Fibroblast of villous mesenchyme (primary cell): ENCODE results near the gene RNF187. TPM values are rescaled to one million over a fixed set of nuclear protein-coding genes. Genes with fewer than 3 reads are reported as not detected.

Experiments
- DNase-seq: peaks from one replicate; pipeline ENCODE4 v3.0.0-alpha.2; 2010; ENCODE audit warnings: low read depth
- H3K4me3 ChIP-seq: 2 replicates; pipeline ENCODE4 v1.5.1; 2011; ENCODE audit warnings: low read depth, mild to moderate bottlenecking, low read length
- total RNA-seq: library from RNA; depleted of rRNA; stranded (reverse); fragments of >200 nt; gene quantifications from 2 replicates; pipeline ENCODE4 v1.2.3, GENCODE V29; 2012
- TF ChIP-seq, protein P1 (sequence below): IDR thresholded peaks from 2 replicates; pipeline ENCODE4 v1.5.1; 2012; ENCODE audit warnings: low read depth, mild to moderate bottlenecking, low read length; ENCODE audit not compliant: insufficient read depth

RNF187 gene
- total RNA-seq, 1 donor, result 41.9 TPM

DNA sequence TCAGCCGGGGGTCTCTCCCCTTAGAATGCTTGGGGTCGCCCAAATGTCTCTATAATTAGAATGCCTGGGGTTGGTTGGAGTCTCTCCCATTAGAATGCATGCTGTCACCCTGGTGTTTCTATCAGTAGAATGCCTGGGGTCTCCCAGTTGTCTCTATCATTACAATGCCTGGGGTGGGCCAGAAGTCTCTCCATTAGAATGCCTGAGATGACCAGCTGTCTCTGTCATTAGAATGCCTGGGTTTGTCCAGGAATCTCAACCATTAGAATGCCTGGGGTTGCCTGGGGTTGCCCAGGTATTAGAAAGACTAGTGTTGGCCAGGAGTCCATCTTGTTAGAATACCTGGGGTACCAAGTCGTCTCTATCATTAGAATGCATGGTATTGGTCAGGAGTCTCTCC lies 51.6 kb downstream of the RNF187 start:
- no peak overlapping the region for H3K4me3 ChIP-seq
- TF ChIP-seq, protein P1, sequence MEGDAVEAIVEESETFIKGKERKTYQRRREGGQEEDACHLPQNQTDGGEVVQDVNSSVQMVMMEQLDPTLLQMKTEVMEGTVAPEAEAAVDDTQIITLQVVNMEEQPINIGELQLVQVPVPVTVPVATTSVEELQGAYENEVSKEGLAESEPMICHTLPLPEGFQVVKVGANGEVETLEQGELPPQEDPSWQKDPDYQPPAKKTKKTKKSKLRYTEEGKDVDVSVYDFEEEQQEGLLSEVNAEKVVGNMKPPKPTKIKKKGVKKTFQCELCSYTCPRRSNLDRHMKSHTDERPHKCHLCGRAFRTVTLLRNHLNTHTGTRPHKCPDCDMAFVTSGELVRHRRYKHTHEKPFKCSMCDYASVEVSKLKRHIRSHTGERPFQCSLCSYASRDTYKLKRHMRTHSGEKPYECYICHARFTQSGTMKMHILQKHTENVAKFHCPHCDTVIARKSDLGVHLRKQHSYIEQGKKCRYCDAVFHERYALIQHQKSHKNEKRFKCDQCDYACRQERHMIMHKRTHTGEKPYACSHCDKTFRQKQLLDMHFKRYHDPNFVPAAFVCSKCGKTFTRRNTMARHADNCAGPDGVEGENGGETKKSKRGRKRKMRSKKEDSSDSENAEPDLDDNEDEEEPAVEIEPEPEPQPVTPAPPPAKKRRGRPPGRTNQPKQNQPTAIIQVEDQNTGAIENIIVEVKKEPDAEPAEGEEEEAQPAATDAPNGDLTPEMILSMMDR, result no peak
- DNase-seq, result no peak

DNA sequence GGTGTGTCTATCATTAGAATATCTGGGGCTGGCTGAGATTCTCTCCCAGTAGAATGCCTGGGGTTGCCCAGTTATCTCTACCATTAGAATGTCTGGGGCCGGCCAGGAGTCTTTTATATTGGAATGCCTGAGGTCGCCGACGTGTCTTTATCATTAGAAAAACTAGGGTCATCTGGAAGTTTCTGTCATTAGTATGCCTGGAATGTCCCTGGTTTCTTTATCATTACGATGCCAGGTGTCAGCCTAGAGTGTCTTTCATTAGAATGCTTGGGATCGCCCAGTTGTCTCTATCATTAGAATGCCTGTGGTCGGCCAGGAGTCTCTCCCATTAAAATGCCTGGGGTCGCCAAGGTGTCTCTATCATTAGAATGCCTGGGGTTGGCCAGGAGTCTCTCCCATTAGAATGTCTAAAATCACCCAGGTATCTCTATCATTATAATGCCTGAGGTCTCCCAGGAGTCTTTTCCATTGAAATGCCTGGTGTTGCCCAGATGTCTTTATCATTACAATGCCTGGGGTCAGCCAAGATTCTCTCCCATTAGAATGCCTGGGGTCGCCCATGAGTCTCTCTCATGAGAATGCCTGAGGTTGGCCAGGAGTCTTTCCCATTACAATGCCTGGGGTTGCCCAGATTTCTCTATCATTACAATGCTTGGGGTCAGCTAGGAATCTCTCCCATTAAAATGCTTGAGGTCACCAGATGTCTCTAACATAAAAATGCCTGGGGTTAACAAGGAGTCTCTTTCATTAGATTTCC lies 53.2 kb downstream of the RNF187 start:
- H3K4me3 ChIP-seq, result no peak overlapping the region
- no peak for DNase-seq

DNA sequence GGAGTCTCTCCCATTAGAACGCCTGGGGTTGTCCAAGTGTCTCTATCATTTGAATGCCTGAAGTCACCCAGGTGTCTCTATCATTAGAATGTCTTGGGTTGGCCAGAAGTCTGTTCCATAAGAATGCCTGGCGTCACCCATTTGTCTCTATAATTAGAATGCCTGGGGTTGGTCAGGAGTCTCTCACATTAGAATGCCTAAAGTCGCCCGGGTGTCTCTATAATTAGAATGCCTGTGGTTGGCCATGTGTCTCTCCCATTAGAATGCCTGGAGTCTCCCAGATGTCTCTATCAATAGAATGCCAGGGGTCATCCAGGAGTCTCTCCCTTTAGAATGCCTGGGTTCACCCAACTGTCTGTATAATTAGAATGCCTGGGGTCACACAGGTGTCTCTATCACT lies 54.5 kb downstream of the RNF187 start:
- TF ChIP-seq, protein P1, result no peak
- no peak overlapping the region for H3K4me3 ChIP-seq
- no peak for DNase-seq

More for the DNA sequence above, 53.2 kb downstream of the RNF187 start:
- TF ChIP-seq, protein P1, result no peak

DNA sequence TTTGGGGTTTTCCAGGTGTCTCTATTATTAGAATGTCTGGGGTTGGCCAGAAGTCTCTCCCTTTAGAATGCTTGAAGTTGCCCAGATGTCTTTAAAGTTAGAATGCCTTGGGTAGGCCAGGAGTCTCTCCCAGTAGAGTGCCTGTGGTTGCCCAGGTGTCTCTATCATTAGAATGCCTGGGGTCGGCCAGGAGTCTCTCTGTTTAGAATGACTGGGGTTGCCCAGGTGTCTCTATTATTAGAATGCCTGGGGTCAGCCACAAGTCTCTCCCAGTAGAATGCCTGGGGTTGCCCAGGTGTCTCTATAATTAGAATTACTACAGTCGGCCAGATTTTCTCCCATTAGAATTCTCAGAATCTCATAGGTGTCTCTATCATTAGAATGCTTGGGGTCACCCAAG lies 55.2 kb downstream of the RNF187 start:
- TF ChIP-seq, protein P1, result no peak
- H3K4me3 ChIP-seq, result no peak overlapping the region
- no peak for DNase-seq

DNA sequence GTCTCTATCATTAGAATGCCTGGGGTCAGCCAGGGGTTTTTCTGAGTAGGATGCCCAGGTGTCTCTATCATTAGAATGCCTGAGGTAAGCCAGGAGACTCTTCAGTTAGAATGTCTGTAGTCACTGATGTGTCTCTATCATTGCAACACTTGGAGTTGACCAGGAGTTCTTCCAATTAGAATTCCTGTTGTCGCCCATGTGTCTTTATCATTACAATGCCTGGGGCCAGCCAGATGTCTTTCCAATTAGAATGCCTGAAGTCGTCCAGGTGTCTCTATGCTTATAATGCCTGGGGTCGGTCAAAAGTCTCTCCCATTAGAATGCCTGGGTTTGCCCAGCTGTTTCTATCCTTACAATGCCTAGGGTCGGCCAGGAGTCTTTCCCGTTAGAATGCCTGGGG lies 55.8 kb downstream of the RNF187 start:
- DNase-seq, result no peak
- TF ChIP-seq, protein P1, result no peak

DNA sequence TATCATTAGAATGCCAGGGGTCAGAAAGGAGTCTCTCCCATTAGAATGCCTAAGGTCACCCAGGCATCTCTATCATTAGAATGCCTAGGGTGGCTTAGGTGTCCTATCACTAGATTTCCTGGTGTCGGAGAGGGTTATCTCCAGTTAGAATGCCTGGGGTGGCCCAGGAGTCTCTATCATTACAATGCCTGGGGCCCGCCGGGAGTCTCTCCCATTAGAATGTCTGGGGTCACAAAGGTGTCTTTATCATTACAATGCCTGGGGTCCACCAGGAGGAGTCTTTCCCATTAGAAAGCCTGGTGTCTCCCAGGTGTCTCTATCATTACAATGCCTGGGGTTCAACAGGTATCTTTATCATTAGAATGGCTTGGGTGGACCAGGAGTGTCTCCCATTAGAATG lies 56.2 kb downstream of the RNF187 start:
- no peak overlapping the region for H3K4me3 ChIP-seq
- TF ChIP-seq, protein P1, result no peak
- DNase-seq, result no peak

More for the DNA sequence above, 55.8 kb downstream of the RNF187 start:
- H3K4me3 ChIP-seq, result no peak overlapping the region
